Omental fat pad (tissue), 4 donors: ENCODE measurements around the gene ZPBP2. TPM values are rescaled to one million over a fixed set of nuclear protein-coding genes. Genes with fewer than 3 reads are reported as not detected.
"Not testable (repeated sequence)": the region's sequence is repeated elsewhere in the genome, so short reads cannot be mapped to it uniquely, and the experiment has no call there.

Experiments used
- ATAC-seq: fragments of 150-250 bp; one replicate; pipeline ENCODE4 v1.9.1; 2016; ENCODE audit warnings: mild to moderate bottlenecking, moderate library complexity; ENCODE audit not compliant: low FRiP score
- DNase-seq: peaks from one replicate; pipeline ENCODE4 v3.0.0-alpha.2; 2019; ENCODE audit warnings: low spot score
- total RNA-seq, 4 donors: library from RNA; depleted of rRNA; stranded (reverse); fragments of >200 nt; gene quantifications; one replicate each; pipeline ENCODE4 v1.1.0, GENCODE V29; 2016
- TF ChIP-seq, protein P1 (sequence below), 3 donors: fragments of 450-650 bp; IDR thresholded peaks; one replicate each; pipeline ENCODE4 v1.5.1; 2016 to 2017; ENCODE audit warnings: antibody characterized with exemption in 3 of 3, mild to moderate bottlenecking in 3 of 3, moderate library complexity in 2 of 3

Gene ZPBP2
- total RNA-seq, 4 donors from 2014 or later, result not detected

DNA sequence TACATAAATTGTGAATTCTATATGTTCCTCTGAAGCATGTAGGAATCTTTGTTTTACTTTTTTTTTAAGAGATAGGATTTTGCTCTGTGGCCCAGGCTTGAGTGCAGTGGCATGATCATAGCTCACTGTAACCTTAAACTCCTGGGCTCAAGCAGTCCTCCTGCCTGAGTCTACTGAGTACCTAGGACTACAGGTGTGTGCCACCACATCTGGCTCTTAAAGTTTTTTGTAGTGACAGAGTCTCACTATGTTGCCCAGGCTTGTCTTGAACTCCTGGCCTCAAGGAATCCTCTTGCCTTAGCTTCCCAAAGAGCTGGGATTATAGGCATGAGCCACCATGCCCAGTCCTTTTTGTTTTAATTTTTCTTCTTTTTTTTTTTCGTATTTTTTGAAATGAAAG, 29.2 kb upstream of the ZPBP2 start:
- ATAC-seq (no peak), DNase-seq (no peak)
- TF ChIP-seq, protein P1, sequence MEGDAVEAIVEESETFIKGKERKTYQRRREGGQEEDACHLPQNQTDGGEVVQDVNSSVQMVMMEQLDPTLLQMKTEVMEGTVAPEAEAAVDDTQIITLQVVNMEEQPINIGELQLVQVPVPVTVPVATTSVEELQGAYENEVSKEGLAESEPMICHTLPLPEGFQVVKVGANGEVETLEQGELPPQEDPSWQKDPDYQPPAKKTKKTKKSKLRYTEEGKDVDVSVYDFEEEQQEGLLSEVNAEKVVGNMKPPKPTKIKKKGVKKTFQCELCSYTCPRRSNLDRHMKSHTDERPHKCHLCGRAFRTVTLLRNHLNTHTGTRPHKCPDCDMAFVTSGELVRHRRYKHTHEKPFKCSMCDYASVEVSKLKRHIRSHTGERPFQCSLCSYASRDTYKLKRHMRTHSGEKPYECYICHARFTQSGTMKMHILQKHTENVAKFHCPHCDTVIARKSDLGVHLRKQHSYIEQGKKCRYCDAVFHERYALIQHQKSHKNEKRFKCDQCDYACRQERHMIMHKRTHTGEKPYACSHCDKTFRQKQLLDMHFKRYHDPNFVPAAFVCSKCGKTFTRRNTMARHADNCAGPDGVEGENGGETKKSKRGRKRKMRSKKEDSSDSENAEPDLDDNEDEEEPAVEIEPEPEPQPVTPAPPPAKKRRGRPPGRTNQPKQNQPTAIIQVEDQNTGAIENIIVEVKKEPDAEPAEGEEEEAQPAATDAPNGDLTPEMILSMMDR (IDR thresholded peaks at IDR 0.05), result no peak

DNA sequence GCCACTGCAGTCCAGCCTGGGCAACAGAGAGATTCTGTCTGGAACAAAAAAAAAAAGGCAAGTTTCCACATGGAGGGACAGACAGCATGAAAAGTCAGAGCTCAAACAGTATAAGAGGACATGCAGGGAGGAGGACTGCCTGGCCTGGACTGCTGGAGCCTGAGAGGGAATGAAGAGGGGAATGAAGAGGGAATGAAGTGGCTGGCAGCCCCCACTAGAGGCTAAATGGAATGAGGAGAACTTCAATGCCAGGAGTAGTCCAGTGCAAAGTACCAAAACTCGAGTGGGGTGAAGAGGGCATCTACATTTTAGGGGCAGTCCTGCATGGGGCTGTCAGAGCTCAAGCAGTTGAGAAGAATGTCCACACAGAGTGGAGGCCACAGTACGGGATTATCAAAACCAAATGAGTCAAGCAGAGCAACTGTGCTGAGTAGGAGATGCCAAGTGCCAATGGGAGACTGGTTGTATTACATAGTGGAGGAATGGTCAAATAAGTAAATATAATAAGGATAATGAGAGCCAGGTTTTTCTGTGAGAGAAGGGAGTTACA, 26.8 kb upstream of the ZPBP2 start:
- DNase-seq (no peak), ATAC-seq (no peak)
- TF ChIP-seq, protein P1 (IDR thresholded peaks at IDR 0.05), result no peak

DNA sequence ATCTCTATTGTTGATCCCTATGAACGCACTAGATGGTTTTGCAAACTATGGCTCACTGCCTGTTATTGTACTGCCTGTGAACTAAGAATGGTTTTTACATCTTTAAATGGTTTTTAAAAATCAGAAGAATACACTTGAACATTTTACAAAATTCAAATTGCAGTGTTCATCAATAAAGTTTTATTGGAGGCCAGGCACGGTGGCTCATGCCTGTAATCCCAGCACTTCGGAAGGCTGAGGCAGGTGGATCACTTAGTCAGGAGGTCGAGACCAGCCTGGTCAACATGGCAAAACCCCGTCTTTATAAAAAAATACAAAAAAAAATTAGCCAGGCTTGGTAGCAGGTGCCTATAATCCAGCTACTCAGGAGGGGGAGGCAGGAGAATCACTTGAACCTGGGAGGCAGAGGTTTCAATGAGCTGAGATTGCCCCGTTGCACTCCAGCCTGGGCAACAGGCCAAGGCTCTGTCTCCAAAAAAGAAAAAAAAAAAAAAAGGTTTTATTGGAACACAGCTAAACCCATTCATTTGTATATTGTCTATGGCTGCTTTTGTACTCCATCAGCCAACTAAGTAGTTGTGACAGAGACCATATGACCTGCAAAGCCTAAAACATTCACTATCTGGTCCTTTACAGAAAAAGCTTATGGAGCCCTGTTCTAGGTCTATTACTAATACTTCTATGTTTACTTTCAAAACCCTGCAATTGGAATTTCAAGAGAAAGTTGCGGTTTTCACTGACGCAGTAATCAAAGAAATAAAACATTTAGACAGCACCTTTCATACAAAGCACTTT, 22.8 kb upstream of the ZPBP2 start:
- ATAC-seq (no peak), DNase-seq (no peak)
- TF ChIP-seq, protein P1 (IDR thresholded peaks at IDR 0.05), result no peak

DNA sequence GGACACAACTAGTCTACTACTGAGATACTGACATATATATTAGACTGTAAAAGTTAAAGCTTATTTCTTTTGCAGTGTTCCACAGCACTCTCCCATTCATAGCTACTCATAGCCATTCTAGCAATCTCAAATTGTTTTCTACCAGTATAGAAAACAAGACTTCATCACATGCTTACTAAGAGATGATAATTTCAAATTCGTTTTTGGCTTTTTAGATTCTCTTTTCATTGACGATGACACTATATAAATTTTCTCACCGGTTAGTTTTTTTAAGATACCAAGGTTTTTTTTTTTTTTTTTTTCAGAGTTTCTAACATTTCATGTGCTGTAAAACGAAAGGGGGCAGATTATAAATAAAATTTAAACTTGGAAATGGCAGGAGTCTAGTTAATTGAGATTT, 21.8 kb upstream of the ZPBP2 start:
- DNase-seq (no peak), ATAC-seq (no peak)
- TF ChIP-seq, protein P1 (IDR thresholded peaks at IDR 0.05), result no peak

DNA sequence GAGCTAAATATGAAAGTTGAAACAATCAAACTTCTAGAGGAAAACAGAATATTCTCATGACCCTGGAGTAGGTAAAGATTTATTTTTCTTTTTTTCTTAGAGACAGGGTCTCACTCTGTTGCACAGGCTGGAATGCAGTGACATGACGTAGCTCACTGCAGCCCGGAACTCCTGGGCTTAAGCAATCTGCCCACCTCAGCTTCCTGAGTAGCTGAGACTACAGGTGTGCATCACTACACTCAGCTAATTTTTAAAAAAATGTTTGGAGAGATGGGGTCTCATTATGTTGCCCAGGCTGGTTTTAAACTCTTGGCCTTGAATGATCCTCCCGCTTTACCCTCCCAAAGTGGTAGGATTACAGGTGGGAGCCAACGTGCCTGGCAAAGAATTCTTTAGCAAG, 19.4 kb upstream of the ZPBP2 start:
- DNase-seq, result no peak
- TF ChIP-seq, protein P1 (IDR thresholded peaks at IDR 0.05), result no peak
- ATAC-seq, result no peak

DNA sequence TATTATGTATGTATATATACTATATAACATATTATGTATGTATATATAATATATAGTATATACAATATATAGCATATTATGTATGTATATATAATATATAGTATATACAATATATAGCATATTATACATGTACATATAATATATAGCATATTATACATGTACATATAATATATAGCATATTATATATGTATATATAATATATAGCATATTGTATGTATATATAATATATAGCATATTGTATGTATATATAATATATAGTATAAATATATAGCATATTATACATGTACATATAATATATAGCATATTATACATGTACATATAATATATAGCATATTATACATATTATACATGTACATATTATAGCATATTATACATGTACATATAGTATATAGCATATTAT, 17.8 kb upstream of the ZPBP2 start:
- DNase-seq, ATAC-seq: not testable (repeated sequence)

DNA sequence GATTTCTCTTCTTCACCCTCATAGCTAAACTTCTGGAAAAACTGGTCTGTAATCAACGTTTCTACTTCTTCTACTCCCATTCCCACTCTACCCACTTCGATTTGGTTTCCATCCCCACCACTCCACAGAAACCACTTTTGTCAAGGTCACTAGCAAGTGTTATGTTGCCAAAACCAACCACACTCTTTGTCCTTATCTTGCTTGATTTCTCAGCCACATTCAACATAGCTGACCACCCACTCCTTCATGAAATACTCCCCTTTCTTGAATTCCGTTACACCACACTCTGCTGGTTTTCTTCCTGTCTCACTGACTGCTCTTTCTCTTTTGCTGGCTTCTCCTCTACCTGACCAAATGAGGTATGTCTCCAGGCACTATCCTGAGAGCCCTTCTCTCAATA, 15.8 kb upstream of the ZPBP2 start:
- ATAC-seq, result no peak
- DNase-seq, result no peak
- TF ChIP-seq, protein P1 (IDR thresholded peaks at IDR 0.05), result no peak
